Measurements from ENCODE around the gene EGFL7.

Gene EGFL7

DNA sequence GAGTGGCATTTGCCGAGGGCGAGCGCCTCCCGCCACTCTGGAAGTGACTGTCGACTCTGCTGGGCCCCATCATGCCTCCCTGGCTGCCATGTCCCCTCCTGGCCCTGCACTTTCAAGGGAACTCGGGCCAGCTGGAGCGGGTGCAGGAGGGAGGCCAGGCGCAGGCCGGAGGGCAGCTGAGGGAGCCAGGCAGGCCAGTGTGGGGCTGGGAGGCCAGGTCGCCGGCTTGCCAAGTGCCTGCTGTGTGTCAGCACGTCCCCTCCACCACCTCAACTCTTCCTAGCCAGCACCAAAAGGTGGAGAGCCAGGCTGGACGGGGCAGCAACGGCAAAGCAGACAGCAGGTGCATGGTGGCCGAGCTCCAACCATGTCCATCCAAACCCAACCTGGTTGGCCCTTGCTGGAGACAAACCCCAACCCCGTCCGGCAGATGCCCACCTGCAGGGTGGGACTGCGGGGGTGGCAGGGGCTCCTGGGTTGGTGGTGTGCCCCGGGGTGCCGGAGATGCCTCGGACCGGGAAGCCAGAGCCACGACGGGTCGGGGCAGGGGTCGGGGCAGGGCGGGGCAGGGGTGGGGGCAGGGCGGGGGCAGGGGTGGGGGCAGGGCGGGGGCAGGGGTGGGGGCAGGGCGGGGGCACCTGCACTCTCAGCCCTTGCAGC, 36.5 kb upstream of the EGFL7 start:
- peak overlapping the region; percentile 55 for H3K27ac ChIP-seq
- TF ChIP-seq ZFX (IDR thresholded peaks at IDR 0.05): 0 out of 2 replicates have a peak, but pooled peaks have one; percentile 5
- TF ChIP-seq, protein P1, sequence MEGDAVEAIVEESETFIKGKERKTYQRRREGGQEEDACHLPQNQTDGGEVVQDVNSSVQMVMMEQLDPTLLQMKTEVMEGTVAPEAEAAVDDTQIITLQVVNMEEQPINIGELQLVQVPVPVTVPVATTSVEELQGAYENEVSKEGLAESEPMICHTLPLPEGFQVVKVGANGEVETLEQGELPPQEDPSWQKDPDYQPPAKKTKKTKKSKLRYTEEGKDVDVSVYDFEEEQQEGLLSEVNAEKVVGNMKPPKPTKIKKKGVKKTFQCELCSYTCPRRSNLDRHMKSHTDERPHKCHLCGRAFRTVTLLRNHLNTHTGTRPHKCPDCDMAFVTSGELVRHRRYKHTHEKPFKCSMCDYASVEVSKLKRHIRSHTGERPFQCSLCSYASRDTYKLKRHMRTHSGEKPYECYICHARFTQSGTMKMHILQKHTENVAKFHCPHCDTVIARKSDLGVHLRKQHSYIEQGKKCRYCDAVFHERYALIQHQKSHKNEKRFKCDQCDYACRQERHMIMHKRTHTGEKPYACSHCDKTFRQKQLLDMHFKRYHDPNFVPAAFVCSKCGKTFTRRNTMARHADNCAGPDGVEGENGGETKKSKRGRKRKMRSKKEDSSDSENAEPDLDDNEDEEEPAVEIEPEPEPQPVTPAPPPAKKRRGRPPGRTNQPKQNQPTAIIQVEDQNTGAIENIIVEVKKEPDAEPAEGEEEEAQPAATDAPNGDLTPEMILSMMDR (conservative IDR thresholded peaks at IDR 0.05): no peak

DNA sequence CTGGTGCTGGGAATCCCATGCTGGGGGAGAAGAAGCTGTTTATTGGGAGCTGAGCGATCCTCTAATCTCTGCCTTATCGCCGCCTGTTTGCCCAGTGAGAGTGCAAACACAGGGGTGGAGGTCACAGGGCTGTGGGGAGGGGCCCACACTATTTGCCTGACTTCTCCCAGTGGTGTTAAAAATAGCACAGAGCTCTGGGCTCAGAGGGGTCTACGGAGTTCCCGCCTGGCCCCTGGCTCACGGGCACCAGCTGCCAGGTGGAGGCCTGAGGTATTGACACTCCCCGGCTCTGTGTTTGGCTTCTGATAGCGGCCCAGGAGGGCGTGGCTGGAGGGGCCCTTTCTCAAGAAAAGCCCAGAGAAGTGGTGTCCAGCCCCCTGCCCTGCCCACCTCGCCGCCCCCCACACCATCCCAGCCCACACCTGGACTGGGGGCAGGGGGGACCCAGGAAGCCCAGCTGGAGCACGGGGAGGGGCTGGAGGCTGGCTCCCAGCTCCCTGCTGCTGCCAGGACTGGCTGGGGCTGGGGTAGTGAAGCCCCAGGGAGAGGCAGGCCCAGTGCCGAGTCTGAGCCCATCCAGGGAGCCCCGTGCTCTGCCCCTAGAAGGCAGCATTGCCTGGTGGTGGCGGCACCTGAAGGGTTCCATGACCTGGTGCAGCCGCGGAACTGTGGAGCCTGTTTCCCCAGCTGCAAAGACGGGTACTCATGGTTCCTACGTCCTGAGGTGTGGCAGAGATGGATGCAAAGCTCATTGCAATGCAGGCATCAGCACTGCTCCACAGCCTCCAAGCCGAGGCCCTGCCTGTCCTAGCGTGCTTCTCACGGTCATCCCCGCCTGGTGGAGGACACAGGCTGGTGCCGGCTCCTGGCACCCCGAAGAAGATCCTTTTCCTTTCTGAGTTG, 35.7 kb upstream of the EGFL7 start:
- peak overlapping the region; percentile 8 for H3K27ac ChIP-seq
- TF ChIP-seq, protein P1 (conservative IDR thresholded peaks at IDR 0.05): no peak; the same call in 1 of the 2 replicates
- no peak for TF ChIP-seq ZFX (IDR thresholded peaks at IDR 0.05)

DNA sequence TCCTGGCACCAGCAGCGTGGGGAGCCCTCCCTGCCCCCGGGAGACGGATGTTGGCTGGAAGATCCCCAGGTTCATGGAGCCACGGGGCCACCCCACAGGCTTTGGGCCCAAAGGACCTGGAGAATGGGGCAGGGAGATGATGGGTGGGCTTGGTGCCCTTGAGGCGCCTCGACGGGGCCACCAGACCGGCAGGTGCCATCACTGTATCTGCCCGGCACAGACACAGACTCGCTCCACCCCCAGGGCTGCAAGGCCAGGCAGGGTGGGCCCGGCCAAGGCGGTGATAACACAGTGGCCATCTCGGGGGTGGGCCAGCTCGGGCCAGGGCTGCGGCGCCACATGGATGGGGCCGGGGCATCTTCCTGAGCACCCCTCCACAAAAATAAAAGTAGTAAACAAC, 35.0 kb upstream of the EGFL7 start:
- H3K27ac ChIP-seq: no peak overlapping the region

DNA sequence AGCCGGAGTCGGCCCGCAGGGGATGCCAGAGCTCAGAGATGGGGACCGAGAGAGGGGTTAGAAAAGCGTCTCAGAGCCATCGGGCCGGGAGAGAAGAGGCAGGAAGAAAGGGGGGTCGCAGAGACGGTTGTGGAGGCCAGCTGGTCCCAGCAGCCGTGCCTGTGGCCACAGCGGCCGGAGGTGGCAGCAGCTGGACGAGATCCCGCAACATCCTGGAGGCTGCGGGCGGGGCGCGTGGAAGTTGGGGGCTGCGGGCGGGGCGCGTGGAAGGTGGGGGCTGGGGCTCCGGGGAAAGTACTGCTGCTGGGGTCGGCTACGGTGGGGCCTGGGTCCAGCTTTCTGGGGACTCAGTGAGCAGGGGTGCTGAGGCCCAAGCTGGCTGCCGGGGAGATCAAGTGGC, 34.4 kb upstream of the EGFL7 start:
- TF ChIP-seq ZFX (IDR thresholded peaks at IDR 0.05): no peak
- TF ChIP-seq, protein P1 (conservative IDR thresholded peaks at IDR 0.05): no peak
- no peak overlapping the region for H3K27ac ChIP-seq

More for the DNA sequence above, 35.0 kb upstream of the EGFL7 start:
- TF ChIP-seq, protein P1 (conservative IDR thresholded peaks at IDR 0.05): no peak
- TF ChIP-seq ZFX (IDR thresholded peaks at IDR 0.05): no peak

DNA sequence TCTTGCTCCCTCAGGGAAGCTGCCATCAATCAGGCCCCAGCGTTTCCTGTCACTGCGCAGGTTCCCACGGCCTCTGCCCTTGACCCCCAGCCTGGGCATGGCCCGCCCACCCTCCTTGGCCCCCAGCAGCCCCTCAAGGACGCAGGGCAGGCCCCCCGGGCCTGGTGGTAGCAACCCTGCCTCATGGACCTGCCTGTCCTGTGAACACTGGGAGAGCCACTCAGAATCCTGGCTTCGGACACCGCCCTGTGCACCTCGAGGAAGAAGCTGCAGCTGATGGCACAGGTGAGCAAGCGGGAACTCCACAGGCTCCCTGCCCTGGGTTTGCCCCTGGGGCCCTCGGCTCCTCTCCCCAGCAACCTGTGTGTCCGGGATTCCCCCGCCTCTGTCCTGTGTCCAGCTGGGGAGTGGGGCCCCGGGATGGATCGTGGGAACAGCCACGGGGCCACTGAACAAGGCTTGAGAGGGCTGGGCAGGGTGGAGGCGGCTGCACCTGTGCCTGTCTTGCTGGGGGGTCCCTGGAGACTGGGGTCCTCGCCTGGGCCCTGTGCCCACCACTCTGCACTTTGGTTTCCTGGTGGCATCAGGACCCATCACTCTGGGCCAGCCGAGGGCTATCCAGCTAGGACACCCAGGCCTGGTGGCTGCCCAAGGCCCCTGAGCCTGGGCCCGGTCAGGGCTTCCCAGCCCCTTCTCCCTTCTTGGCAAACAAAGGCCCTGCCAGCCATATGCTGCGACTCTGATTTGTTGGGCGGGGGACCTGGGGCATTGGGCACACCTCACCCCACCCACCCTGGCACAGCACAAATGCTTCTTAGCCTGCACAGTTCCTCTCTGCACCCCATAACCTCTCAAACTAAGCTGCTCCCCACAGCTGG, 33.5 kb upstream of the EGFL7 start:
- no peak overlapping the region for H3K27ac ChIP-seq
- TF ChIP-seq, protein P1 (conservative IDR thresholded peaks at IDR 0.05): no peak
- no peak for TF ChIP-seq ZFX (IDR thresholded peaks at IDR 0.05)

DNA sequence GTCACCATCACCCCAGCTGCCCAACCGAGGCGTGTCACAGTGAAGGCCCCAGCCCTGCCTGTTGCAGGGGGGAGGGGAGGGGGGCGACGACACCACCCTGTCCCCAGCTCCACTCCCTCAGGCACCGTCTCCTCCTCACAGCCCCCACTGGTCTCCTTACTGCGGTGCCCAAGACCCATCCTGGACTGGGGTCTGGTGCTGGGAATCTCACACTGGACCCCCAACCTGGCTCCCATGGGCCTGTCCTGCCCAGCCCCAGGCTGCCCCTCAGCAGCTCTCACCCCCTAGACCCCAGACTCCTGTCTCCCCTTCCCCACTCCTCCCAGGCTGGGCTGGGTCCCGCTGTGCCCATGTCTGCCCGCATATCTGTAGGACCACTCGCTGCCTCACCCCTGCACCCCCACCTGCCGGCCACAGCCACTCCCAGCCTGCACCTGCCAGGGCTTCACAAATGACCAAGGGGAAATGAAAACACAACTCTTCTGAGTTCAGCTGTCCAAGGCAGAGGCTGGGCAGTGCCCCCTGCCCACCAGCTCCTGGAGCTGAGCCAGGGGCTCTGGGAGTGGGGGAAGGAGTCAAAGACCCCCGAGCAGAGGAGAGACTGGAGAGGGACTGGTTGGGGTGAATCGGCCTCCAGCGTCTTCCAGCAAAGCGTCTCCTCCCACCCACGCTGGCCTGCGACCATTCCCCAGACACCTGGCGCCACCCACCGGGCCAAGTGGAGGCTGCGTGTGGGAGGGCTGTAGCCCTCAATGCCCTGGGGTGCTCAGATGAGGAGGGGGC, 32.6 kb upstream of the EGFL7 start:
- TF ChIP-seq, protein P1 (conservative IDR thresholded peaks at IDR 0.05): no peak; the same call in 1 of the 2 replicates
- no peak for TF ChIP-seq ZFX (IDR thresholded peaks at IDR 0.05)
- H3K27ac ChIP-seq: no peak overlapping the region
